Sigmoid colon (tissue), 7 donors: ENCODE data around the gene LFNG. TPM values are rescaled to one million over a fixed set of nuclear protein-coding genes. Genes with fewer than 3 reads are reported as not detected.

Experiments
- DNase-seq: peaks from one replicate; pipeline ENCODE4 v3.0.0-alpha.2; 2019
- H3K27ac ChIP-seq, 4 donors: fragments of 200-600 bp; sonication (generic); one replicate each; pipeline ENCODE4 v1.5.1; 2016 to 2019; ENCODE audit warnings: mild to moderate bottlenecking in 1 of 4
- H3K27me3 ChIP-seq, 3 donors: fragments of 200-600 bp; sonication (generic); one replicate each; pipeline ENCODE4 v1.5.1; 2019; ENCODE audit warnings: mild to moderate bottlenecking in 1 of 3
- H3K36me3 ChIP-seq, 4 donors: fragments of 200-600 bp; sonication (generic); one replicate each; pipeline ENCODE4 v1.5.1; 2016 to 2019
- H3K4me1 ChIP-seq, 4 donors: fragments of 200-600 bp; sonication (generic); one replicate each; pipeline ENCODE4 v1.5.1; 2017 to 2019
- H3K4me3 ChIP-seq, 4 donors: fragments of 200-600 bp; sonication (generic); one replicate each; pipeline ENCODE4 v1.5.1; 2017 to 2019; ENCODE audit warnings: mild to moderate bottlenecking in 2 of 4, moderate library complexity in 1 of 4
- H3K9me3 ChIP-seq, 4 donors: fragments of 200-600 bp in 3 of 4; sonication (generic) in 3 of 4; one replicate each; pipeline versions ENCODE4 v1.5.1 to v1.6.1; 2013 to 2019
- EP300 ChIP-seq, 4 donors: sonication (generic); formaldehyde crosslinking; IDR thresholded peaks; one replicate each; pipeline ENCODE4 v1.6.1; 2017; ENCODE audit warnings: antibody characterized with exemption in 4 of 4
- POLR2A ChIP-seq, 2 donors: fragments of 450-650 bp; IDR thresholded peaks; one replicate each; pipeline ENCODE4 v1.6.1; 2016; ENCODE audit warnings: antibody characterized with exemption in 2 of 2, mild to moderate bottlenecking in 2 of 2, moderate library complexity in 2 of 2
- POLR2AphosphoS5 ChIP-seq, 4 donors: sonication (generic); formaldehyde crosslinking; IDR thresholded peaks; one replicate each; pipeline ENCODE4 v1.6.1; 2017; ENCODE audit warnings: antibody characterized with exemption in 4 of 4
- WGBS, 2 donors: extraction: QIAGEN DNeasy Blood & Tissue Kit; methylation state at CpG; one replicate each; pipeline ENCODE4 v1.1.7; 2013; 5-methylcytosine and 5-hydroxymethylcytosine counted together
- intact Hi-C: fragments of 100-400 bp; cut with DNase I; formaldehyde crosslinking; loops from one replicate; pipeline ENCODE4 v1.15.1; 2023
- polyA plus RNA-seq, 3 donors: library from polyadenylated mRNA; stranded (reverse); fragments of 200-250 nt; gene quantifications; one replicate each; pipeline ENCODE4 v1.2.3, GENCODE V29; 2013
- total RNA-seq, 4 donors: library from RNA; depleted of rRNA; stranded (reverse); fragments of >200 nt; gene quantifications; one replicate each; pipeline ENCODE4 v1.1.0, GENCODE V29; 2016
- TF ChIP-seq, protein P1 (sequence below), 4 experiments: fragments of 450-650 bp in 3 of 4; fragments of 200-600 bp in 1 of 4; IDR thresholded peaks; one replicate each; pipeline ENCODE4 v1.5.1; 2016 to 2019; ENCODE audit warnings: antibody characterized with exemption in 4 of 4, mild to moderate bottlenecking in 3 of 4, moderate library complexity in 2 of 4
- donor health status: healthy with polysubstance abuse.
- donor health status: Bipolar disorder and iron deficiency.
- donor health status: healthy.

Gene LFNG
- total and polyA plus RNA-seq, 7 donors, result 1.8 to 34.5 (median 5.8) TPM

DNA sequence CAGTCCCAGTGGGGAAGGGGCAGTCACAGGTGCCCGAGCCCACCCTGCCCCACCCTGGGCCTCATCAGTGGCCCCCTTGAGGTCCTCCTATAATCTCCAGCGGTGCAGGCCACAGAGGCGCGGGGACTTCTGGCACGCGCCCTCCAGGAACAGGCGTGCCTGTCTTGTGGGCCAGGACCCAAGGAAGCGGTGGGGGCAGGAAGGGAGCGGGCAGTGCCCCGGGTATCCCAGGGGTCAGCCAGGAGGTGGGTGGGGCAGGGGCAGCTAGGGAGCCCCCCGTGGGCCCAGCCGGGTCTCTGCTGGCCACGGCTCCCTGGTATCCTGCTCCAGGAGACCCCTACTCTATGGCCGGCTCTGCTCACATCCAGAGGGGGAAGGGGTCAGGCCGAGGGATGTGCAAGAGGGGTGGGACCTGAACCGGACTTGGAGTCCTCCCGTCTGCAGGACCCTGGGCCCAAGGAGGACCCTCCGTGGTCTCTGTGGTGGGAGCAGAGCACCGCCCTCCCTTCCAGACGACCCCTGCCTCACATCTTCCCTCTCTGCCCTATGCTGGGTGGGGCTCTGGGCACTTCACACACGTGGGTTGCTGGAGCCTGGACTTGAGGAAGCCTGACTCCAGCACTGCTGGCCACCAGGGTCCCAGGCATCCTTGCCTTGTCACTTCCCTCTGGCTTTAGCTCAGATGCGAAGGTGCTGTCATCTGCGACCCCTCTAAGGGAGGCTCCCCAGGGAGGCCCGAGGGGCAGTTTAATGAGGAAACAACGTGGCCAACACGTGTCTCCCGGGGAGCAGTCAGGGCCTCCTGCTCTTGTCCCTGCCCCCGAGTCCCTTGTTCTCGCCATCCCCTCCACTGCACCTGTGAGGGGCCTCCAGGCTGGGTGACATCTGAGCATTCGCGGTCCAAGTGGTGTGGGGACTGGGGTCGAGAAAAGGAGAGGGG, 25.1 kb upstream of the LFNG start:
- Histone ChIP-seq H3K4me1 (no peaks in the 10 kb centered on the region), H3K27me3 (peaks cover 0 to 63% (median 32%) of the 10 kb centered on the region in 3 donors), H3K36me3 (no peaks in the 10 kb centered on the region), H3K4me3 (no peak overlapping the region), H3K27ac (no peak overlapping the region), H3K9me3 (no peaks in the 10 kb centered on the region)
- intact Hi-C loops, result no loop called here
- TF ChIP-seq, protein P1, sequence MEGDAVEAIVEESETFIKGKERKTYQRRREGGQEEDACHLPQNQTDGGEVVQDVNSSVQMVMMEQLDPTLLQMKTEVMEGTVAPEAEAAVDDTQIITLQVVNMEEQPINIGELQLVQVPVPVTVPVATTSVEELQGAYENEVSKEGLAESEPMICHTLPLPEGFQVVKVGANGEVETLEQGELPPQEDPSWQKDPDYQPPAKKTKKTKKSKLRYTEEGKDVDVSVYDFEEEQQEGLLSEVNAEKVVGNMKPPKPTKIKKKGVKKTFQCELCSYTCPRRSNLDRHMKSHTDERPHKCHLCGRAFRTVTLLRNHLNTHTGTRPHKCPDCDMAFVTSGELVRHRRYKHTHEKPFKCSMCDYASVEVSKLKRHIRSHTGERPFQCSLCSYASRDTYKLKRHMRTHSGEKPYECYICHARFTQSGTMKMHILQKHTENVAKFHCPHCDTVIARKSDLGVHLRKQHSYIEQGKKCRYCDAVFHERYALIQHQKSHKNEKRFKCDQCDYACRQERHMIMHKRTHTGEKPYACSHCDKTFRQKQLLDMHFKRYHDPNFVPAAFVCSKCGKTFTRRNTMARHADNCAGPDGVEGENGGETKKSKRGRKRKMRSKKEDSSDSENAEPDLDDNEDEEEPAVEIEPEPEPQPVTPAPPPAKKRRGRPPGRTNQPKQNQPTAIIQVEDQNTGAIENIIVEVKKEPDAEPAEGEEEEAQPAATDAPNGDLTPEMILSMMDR (IDR thresholded peaks at IDR 0.05), result no peak
- no peak for TF ChIP-seq POLR2A (IDR thresholded peaks at IDR 0.05)
- no peak for TF ChIP-seq EP300 (IDR thresholded peaks at IDR 0.05)
- no peak for TF ChIP-seq POLR2AphosphoS5 (IDR thresholded peaks at IDR 0.05)
- no peak for DNase-seq
- 32 to 64% methylated on average over 32 of the region's 32 CpGs for WGBS, 2 donors

DNA sequence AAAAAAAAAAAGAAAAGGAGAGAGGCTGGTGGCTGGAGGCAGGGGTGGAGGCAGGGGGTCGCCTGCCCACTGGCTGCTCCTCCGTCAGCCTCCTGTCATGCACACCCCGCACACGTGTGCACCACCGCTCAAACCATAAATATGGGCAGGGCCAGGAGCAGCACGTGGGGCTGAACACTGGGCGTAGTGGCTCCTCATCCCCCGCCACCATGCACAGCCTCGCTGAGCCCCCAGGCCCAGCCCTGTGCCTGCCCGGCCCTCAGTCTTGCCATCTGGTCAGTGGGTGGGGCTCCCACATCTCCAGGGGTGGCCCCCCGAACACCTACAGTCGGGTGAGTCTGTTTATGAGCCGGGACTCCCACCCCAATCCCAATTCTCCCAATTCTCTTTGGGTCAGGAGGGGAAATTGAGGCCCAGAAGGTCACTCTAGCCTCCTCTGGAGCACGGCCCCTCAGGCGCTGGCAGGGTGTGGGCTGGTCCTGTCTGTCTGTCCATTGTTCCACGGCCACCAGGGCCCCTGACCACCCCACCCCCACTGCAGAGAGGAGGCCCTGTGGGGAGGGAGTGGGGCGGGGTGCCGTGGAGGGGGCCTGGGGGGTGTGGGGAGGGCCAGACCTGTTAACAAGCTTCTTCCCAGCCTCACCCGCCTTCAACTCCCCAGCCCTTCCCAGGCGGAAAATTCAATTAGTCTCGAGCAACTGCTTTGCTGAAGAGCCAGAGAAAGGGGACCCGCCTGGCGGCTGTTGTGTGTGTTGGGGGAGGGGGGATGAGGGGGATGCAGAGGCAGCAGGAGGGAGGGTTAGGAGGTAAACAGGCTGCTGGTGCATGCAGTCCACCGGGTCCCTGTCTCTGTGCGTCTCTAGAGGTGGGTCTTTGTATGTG, 23.9 kb upstream of the LFNG start:
- intact Hi-C loops, result no loop called here
- 28 to 74% methylated on average over 25 of the region's 25 CpGs for WGBS, 2 donors
- Histone ChIP-seq H3K9me3 (no peaks in the 10 kb centered on the region), H3K4me1 (no peaks in the 10 kb centered on the region), H3K27me3 (peaks cover 0 to 63% (median 32%) of the 10 kb centered on the region in 3 donors), H3K36me3 (no peaks in the 10 kb centered on the region), H3K27ac (no peak overlapping the region), H3K4me3 (no peak overlapping the region)
- DNase-seq, result no peak
- no peak for TF ChIP-seq POLR2A (IDR thresholded peaks at IDR 0.05)
- TF ChIP-seq POLR2AphosphoS5 (IDR thresholded peaks at IDR 0.05), result no peak
- TF ChIP-seq EP300 (IDR thresholded peaks at IDR 0.05), result no peak
- TF ChIP-seq, protein P1 (IDR thresholded peaks at IDR 0.05), result no peak

DNA sequence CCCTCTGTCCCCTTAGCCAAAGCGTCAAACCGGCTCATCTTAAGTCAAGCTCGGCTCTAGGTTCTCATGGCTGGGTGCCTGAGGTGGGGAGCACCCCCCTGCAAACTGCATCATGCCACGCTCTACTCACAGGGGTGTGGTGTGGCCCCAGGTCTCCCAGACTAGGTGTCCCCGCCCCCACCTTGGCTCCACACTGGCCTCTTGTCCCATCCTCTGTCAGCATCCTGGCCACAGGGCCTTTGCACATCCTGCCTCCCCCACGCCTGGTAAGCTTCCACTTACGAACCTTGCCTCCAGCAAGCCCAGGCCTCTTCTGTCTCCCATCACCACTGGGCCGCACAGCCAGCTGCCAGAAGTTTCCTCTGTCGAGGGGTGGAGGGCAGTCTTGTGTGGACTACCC, 23.2 kb upstream of the LFNG start:
- Histone ChIP-seq H3K9me3 (no peaks in the 10 kb centered on the region), H3K36me3 (no peaks in the 10 kb centered on the region), H3K4me3 (no peak overlapping the region), H3K4me1 (no peaks in the 10 kb centered on the region), H3K27me3 (peaks cover 0 to 63% (median 32%) of the 10 kb centered on the region in 3 donors), H3K27ac (no peak overlapping the region)
- TF ChIP-seq, protein P1 (IDR thresholded peaks at IDR 0.05), result no peak
- no peak for TF ChIP-seq POLR2AphosphoS5 (IDR thresholded peaks at IDR 0.05)
- TF ChIP-seq EP300 (IDR thresholded peaks at IDR 0.05), result no peak
- no peak for TF ChIP-seq POLR2A (IDR thresholded peaks at IDR 0.05)
- intact Hi-C loops, result no loop called here
- WGBS, 2 donors, result 87 to 89% methylated on average over 9 of the region's 9 CpGs
- no peak for DNase-seq

DNA sequence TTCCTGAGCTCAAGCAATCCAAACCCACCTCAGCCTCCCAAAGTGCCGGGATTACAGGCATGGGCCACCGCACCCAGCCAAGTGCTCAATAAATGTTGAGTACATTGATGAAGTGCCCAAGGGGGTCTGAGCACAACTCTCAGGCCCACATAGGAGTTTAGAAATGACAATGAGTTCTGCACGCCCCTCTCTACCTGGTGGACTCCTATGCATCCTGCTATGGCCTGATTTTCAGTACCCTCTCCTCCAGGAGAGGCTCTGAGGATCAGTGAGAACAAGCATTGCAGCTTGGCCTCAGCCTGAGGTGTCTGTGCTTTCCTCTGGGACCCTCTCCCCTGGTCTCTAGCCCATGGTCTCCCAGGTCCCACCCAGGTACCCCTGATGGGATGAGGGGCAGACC, 22.5 kb upstream of the LFNG start:
- TF ChIP-seq POLR2AphosphoS5 (IDR thresholded peaks at IDR 0.05), result no peak
- TF ChIP-seq, protein P1 (IDR thresholded peaks at IDR 0.05), result no peak
- TF ChIP-seq EP300 (IDR thresholded peaks at IDR 0.05), result no peak
- TF ChIP-seq POLR2A (IDR thresholded peaks at IDR 0.05), result no peak
- no peak overlapping the region for H3K27ac ChIP-seq
- no peak for DNase-seq
- WGBS, 2 donors, result 93 to 94% methylated on average over 3 of the region's 3 CpGs
- no peaks in the 10 kb centered on the region for H3K4me1 ChIP-seq
- no peaks in the 10 kb centered on the region for H3K9me3 ChIP-seq
- H3K27me3 ChIP-seq, result peaks cover 0 to 63% (median 32%) of the 10 kb centered on the region in 3 donors
- no peaks in the 10 kb centered on the region for H3K36me3 ChIP-seq
- intact Hi-C loops, result no loop called here
- H3K4me3 ChIP-seq, result no peak overlapping the region
